K562 (cell line): ENCODE measurements around the gene MAPKAPK3. TPM values are rescaled to one million over a fixed set of nuclear protein-coding genes. Genes with fewer than 3 reads are reported as not detected.

Experiments used
- ARID3A ChIP-seq: IDR thresholded peaks from 2 replicates; pipeline ENCODE4 v1.6.1; 2012; ENCODE audit warnings: low read depth, low read length, improper control_type of control experiment, borderline replicate concordance
- BHLHE40 ChIP-seq: IDR thresholded peaks from 2 replicates; pipeline ENCODE4 v1.6.1; 2011; ENCODE audit warnings: low read length, improper control_type of control experiment
- CBFA2T2 ChIP-seq: fragments of 450-650 bp; conservative IDR thresholded peaks from 2 replicates; pipeline ENCODE4 v1.6.1; 2017; ENCODE audit warnings: mild to moderate bottlenecking
- DIDO1 ChIP-seq: fragments of 450-650 bp; IDR thresholded peaks from 2 replicates; pipeline ENCODE4 v1.6.1; 2016; ENCODE audit warnings: low read depth, missing biosample characterization, missing genetic modification characterization
- GATAD2B ChIP-seq: fragments of 450-650 bp; IDR thresholded peaks from 2 replicates; pipeline ENCODE4 v1.6.1; 2017; ENCODE audit warnings: mild to moderate bottlenecking, borderline replicate concordance
- GTF2E2 ChIP-seq: fragments of 200-800 bp; sonication (Bioruptor generic); IDR thresholded peaks from 2 replicates; pipeline ENCODE4 v1.6.1; 2016; ENCODE audit warnings: missing genetic modification characterization, missing compliant biosample characterization
- TAF1 ChIP-seq: IDR thresholded peaks from 2 replicates; pipeline ENCODE4 v1.6.1; 2011; ENCODE audit warnings: mild to moderate bottlenecking, low read length, moderate library complexity; ENCODE audit not compliant: insufficient read depth, control insufficient read depth, severe bottlenecking; ENCODE audit errors: extremely low read depth
- ZBTB40 ChIP-seq, 2 experiments: fragments of 450-650 bp in 1 of 2; sonication (generic) in 1 of 2; formaldehyde crosslinking in 1 of 2; IDR thresholded peaks; 2 replicates each; pipeline versions ENCODE4 v1.7.1 to v1.9.0; 2016 to 2022; ENCODE audit warnings: inconsistent platforms in 1 of 2, mild to moderate bottlenecking in 1 of 2, missing genetic modification reagents in 1 of 2
- ZBTB5 ChIP-seq: fragments of 450-650 bp; IDR thresholded peaks from 2 replicates; pipeline ENCODE4 v1.6.1; 2017; ENCODE audit warnings: antibody characterized with exemption
- ZFP91 ChIP-seq: sonication (generic); formaldehyde crosslinking; IDR thresholded peaks from 2 replicates; pipeline ENCODE4 v1.8.0; 2022; ENCODE audit warnings: mild to moderate bottlenecking, missing genetic modification reagents
- ZFX ChIP-seq: sonication (generic); formaldehyde crosslinking; IDR thresholded peaks from 2 replicates; pipeline ENCODE4 v1.8.0; 2022; ENCODE audit warnings: mild to moderate bottlenecking, missing genetic modification reagents, moderate library complexity
- polyA plus RNA-seq, 8 experiments: library from polyadenylated mRNA; depleted of rRNA in 4 of 8; stranded (reverse) in 5 of 8; unstranded in 3 of 8; fragments of >200 nt; fragmentation: Nextera tagmentation in 2 of 8; fragmentation: Illumina TruSeq in 1 of 8; extraction: Ambion mirVana in 2 of 8; extraction: Trizol in 1 of 8; gene quantifications; 2 replicates each; pipeline versions ENCODE4 v1.2.1 to v1.2.3, GENCODE V29; 2011 to 2014; ENCODE audit warnings: inconsistent platforms in 1 of 8, missing spikeins in 1 of 8
- total RNA-seq, 7 experiments: library from RNA; depleted of rRNA in 6 of 7; stranded (reverse); fragments of >200 nt in 6 of 7; fragmentation: Illumina TruSeq in 2 of 7; extraction: Trizol in 2 of 7; gene quantifications; 2 replicates each; pipeline versions ENCODE4 v1.2.1 to v1.2.3, GENCODE V29; 2011 to 2021; ENCODE audit warnings: low replicate concordance in 1 of 7

MAPKAPK3 gene
- total and polyA plus RNA-seq, 9 of the 15 experiments (the other 6 are each of a cell fraction or from before 2014, with no cell fraction given), result 8.0 to 56.4 (median 41.2) TPM

- no peak for TF ChIP-seq ZFP91
- TF ChIP-seq ZBTB40 (IDR thresholded peaks at IDR 0.05), result no peak
- no peak for TF ChIP-seq ZBTB40 (CRISPR knock-in tag; IDR thresholded peaks at IDR 0.05)
- TF ChIP-seq GTF2E2 (tag), result no peak
- TF ChIP-seq BHLHE40, result peak; percentile 65
- peak; percentile 39 for TF ChIP-seq TAF1
- TF ChIP-seq CBFA2T2, result peak; percentile 70
- peak; percentile 44 for TF ChIP-seq ZFX (CRISPR knock-in tag)
- peak; percentile 62; the same call in 1 of the 2 replicates for TF ChIP-seq GATAD2B
- TF ChIP-seq ZBTB5, result peak; percentile 29; the same call in 1 of the 2 replicates
- TF ChIP-seq DIDO1 (tag), result no peak
- TF ChIP-seq ARID3A, result peak; percentile 55; the same call in 1 of the 2 replicates
These were observed 4.6 kb upstream of the MAPKAPK3 start (continued) for GRCh38 chr3:50612234-50612882.
